Astrocyte (in vitro differentiated cells and primary cell): ENCODE data around the gene CHCHD6.

Experiments
- CTCF ChIP-seq: IDR thresholded peaks from 2 replicates; pipeline ENCODE4 v1.5.1; 2011; ENCODE audit warnings: low read depth, mild to moderate bottlenecking, inconsistent platforms, low read length, moderate library complexity; ENCODE audit not compliant: insufficient read depth
- EZH2 ChIP-seq: IDR thresholded peaks from 2 replicates; pipeline ENCODE4 v1.6.1; 2012; ENCODE audit warnings: mild to moderate bottlenecking, low read length, inconsistent platforms; ENCODE audit not compliant: insufficient read depth

- TF ChIP-seq CTCF = no peak
- TF ChIP-seq EZH2 = no peak
Measured at GRCh38 chr3:126998320-126998719, 294.3 kb downstream of the CHCHD6 start.
